Activated naive CD4-positive, alpha-beta T cell treated with anti-CD3 and anti-CD28 coated beads for 36 hours (primary cell): ENCODE measurements around the gene WIPF1. TPM values are rescaled to one million over a fixed set of nuclear protein-coding genes. Genes with fewer than 3 reads are reported as not detected.

Experiments
- CTCF ChIA-PET: fragments of 350-600 bp; sonication (Branson Sonifier 250); formaldehyde crosslinking; loops from one replicate; lab custom pipeline; 2021; ENCODE audit warnings: antibody characterized with exemption; lab: Charles Lee
- DNase-seq: peaks from one replicate; pipeline ENCODE4 v3.0.0-alpha.2; 2020
- H3K27ac Mint-ChIP-seq: one replicate; pipeline ENCODE4 v1.8.0; 2021; ENCODE audit warnings: mild to moderate bottlenecking, mixed read lengths
- H3K27me3 Mint-ChIP-seq: one replicate; pipeline ENCODE4 v1.8.0; 2021; ENCODE audit warnings: low read depth, mixed read lengths
- H3K36me3 Mint-ChIP-seq: one replicate; pipeline ENCODE4 v1.8.0; 2021; ENCODE audit warnings: low read depth, mixed read lengths
- H3K4me1 Mint-ChIP-seq: one replicate; pipeline ENCODE4 v1.8.0; 2021; ENCODE audit warnings: low read depth, mixed read lengths
- H3K4me3 Mint-ChIP-seq: one replicate; pipeline ENCODE4 v1.8.0; 2021; ENCODE audit warnings: mild to moderate bottlenecking, moderate library complexity, mixed read lengths
- H3K9me3 Mint-ChIP-seq: one replicate; pipeline ENCODE4 v1.8.0; 2021; ENCODE audit warnings: mixed read lengths
- intact Hi-C: fragments of 100-400 bp; cut with micrococcal nuclease; formaldehyde crosslinking; loops from one replicate; pipeline ENCODE4 v1.15.1; 2023
- total RNA-seq, 2 experiments: library from RNA; stranded (reverse); gene quantifications; one replicate each; pipeline ENCODE4 v1.2.3, GENCODE V29; 2021

WIPF1 gene, protein sequence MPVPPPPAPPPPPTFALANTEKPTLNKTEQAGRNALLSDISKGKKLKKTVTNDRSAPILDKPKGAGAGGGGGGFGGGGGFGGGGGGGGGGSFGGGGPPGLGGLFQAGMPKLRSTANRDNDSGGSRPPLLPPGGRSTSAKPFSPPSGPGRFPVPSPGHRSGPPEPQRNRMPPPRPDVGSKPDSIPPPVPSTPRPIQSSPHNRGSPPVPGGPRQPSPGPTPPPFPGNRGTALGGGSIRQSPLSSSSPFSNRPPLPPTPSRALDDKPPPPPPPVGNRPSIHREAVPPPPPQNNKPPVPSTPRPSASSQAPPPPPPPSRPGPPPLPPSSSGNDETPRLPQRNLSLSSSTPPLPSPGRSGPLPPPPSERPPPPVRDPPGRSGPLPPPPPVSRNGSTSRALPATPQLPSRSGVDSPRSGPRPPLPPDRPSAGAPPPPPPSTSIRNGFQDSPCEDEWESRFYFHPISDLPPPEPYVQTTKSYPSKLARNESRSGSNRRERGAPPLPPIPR
- 100 to 1,000 TPM; 167 TPM for total RNA-seq

DNA sequence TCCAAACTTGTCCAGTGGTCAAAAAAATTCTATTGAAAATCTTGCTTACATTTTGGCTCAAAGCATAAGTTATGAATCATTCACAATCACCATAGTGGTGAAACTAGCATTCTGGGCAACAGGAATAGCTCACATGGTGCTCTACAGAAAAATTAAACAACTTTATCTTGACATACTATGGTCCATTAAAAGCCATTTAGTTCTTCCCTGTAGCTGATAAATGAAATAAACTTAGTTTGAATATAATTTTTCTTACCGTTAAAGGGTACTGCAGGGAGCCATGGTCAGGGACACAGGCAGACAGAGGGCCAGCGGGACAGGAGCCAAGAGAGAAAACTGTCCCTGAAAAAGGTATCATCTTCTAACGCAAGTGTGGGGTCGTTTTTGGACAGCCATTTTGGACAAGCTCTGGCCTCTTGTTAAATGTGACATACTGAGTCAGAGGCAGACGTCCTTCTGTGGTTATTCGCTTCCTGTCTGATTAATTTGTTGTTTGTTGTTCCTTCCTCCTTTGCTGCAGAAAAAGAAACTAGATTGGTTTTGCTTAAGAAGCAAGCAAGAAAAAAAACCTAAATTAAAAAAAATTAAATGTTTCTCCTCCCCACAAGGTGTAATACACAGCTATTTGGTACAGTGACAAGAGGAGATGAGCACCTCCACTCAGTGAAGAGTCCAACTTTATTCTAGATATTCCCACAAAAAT, at the start of gene WIPF1:
Gene WIPF1 (minus strand): TSS at position 460 of the 703 bp plus-strand sequence. CDS start 12,231 bp downstream, outside the sequence.
- peaks cover 29% of the 10 kb centered on the region for H3K36me3 Mint-ChIP-seq
- H3K4me1 Mint-ChIP-seq = peaks cover 52% of the 10 kb centered on the region
- peak within 1 kb of the TSS; percentile 99 for H3K27ac Mint-ChIP-seq
- H3K9me3 Mint-ChIP-seq = peaks cover 3% of the 10 kb centered on the region
- H3K27me3 Mint-ChIP-seq = no peaks in the 10 kb centered on the region
- H3K4me3 Mint-ChIP-seq = peak within 1 kb of the TSS; percentile 78
- peak; percentile 55 for DNase-seq
- intact Hi-C loops = loop anchor here (1.0 to 2.0 kb wide), 4 partner anchors 11 to 571 kb away; partner anchors contain the start of gene ATF2
- CTCF ChIA-PET = interaction anchor here (0.8 to 17.9 kb wide), 13 partner anchors 9 to 104 kb away, joined by 3 to 224 read pairs (median 4); no protein-coding TSS in a partner anchor

DNA sequence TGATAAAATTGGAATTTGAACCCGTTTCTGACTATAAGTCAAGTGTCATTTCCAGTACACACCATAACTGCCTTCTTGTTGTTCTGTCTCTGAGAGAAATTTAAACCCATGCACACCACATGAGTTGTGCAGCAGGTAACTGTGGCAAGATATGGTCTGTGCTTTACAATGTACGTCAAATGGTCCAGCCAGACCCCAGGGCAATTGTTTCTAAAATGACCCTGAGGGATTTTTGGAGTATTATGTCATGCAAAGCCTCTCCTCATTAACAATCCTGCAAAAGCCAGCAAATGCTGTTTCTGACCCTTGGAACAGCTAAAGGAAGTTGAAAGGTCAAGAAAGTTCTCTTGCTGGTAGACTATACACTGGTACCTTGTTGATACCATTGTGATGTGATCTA, 47.7 kb upstream of the WIPF1 start:
- no peak overlapping the region for H3K27ac Mint-ChIP-seq
- peaks cover 4% of the 10 kb centered on the region for H3K4me1 Mint-ChIP-seq
- no peak overlapping the region for H3K4me3 Mint-ChIP-seq
- intact Hi-C loops = no loop called here
- no peak for DNase-seq
- CTCF ChIA-PET = interaction anchor here (0.7 kb wide), 1 partner anchor 12 kb away, joined by 3 read pairs; no protein-coding TSS in a partner anchor
- peaks cover 16% of the 10 kb centered on the region for H3K36me3 Mint-ChIP-seq
- H3K27me3 Mint-ChIP-seq = no peaks in the 10 kb centered on the region
- peaks cover 15% of the 10 kb centered on the region for H3K9me3 Mint-ChIP-seq

DNA sequence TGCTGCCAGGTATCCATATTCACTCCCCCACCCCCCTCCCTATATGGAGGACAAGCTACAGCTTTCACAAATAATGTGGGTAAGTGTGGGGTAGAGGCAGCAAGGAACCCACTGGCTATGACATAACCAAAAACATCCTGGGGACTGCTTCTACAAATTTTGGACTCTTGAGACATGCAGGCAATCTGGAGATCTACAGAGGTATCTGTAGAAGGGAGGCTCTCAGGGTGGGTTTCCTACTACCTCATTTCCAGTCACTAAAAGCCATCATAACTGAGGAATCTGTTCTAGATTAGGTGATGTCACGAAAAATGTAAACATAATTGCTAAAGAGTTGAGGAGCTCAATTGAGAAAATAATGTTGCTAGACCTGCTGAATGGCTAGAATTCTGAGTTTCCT, 46.8 kb upstream of the WIPF1 start:
- no peak overlapping the region for H3K4me3 Mint-ChIP-seq
- no peaks in the 10 kb centered on the region for H3K27me3 Mint-ChIP-seq
- H3K9me3 Mint-ChIP-seq = peaks cover 8% of the 10 kb centered on the region
- CTCF ChIA-PET = interaction anchor here (0.6 kb wide), 1 partner anchor 14 kb away, joined by 3 read pairs; no protein-coding TSS in a partner anchor
- no peak for DNase-seq
- intact Hi-C loops = no loop called here
- peaks cover 9% of the 10 kb centered on the region for H3K36me3 Mint-ChIP-seq
- peaks cover 6% of the 10 kb centered on the region for H3K4me1 Mint-ChIP-seq
- no peak overlapping the region for H3K27ac Mint-ChIP-seq

DNA sequence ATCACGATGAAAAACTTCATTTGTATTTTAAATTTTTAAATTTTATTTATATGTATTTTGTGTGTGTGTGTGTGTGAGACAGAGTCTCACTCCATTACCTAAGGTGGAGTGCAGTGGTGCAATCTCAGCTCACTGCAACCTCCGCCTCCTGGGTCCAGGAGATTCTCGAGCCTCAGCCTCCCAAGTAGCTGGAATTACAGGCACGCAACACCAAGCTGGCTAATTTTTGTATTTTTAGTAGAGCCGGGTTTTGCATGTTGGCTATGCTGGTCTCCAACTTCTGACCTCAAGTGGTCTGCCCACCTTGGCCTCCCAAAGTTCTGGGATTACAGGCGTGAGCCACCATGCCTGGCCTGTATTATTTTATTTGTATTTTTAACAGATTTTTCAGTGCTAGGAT, 45.8 kb upstream of the WIPF1 start:
- H3K9me3 Mint-ChIP-seq = no peaks in the 10 kb centered on the region
- H3K27me3 Mint-ChIP-seq = no peaks in the 10 kb centered on the region
- H3K27ac Mint-ChIP-seq = no peak overlapping the region
- H3K4me3 Mint-ChIP-seq = no peak overlapping the region
- intact Hi-C loops = no loop called here
- peaks cover 5% of the 10 kb centered on the region for H3K36me3 Mint-ChIP-seq
- DNase-seq = no peak
- CTCF ChIA-PET = no interaction called here
- H3K4me1 Mint-ChIP-seq = peaks cover 14% of the 10 kb centered on the region

DNA sequence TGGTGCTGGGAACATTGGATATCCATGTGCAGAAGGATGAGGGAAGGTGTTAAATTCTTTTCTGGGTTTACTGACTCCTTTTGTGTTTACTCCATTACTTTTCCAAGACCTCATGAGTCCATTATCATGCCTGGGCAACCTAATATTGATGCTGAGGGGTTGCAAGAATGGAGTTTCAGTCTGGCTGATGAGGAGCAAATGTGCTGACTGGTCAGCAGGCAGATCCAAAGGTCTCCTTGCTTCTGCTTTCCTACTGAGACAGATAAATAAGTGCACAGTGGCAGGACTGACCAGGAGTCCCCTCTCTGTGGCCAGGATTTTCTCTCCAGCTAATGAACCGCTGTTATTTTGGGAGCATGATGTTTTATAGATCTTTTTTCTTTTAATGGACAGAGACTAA, 43.6 kb upstream of the WIPF1 start:
- no peak overlapping the region for H3K4me3 Mint-ChIP-seq
- no peak for DNase-seq

DNA sequence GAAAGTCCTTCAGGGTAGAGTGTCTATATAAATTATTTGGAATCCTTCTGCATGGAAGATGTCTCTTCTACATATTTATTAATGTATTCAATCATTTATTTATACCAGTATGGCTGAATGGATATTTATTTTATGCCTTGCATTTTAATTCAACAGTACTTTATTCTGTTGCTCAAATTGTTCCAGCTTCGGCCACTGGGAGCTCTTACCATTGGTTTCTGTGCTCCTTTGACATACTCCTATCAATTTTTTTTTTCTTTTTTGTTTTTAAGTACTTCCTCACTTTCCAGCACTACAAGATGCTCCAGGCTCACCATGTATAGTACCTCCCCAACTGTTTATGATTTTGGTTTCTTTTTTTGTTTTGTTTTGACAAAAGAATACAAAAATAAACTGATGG, 39.4 kb upstream of the WIPF1 start:
- no peaks in the 10 kb centered on the region for H3K27me3 Mint-ChIP-seq
- H3K27ac Mint-ChIP-seq = peak overlapping the region; percentile 48
- H3K4me1 Mint-ChIP-seq = peaks cover 40% of the 10 kb centered on the region
- no peak overlapping the region for H3K4me3 Mint-ChIP-seq
- intact Hi-C loops = loop anchor here (2.0 kb wide), 1 partner anchor 14 kb away; no protein-coding TSS in a partner anchor
- CTCF ChIA-PET = interaction anchor here (0.7 to 13.6 kb wide), 4 partner anchors 13 to 51 kb away, joined by 4 to 172 read pairs (median 20); partner anchors contain the start of gene WIPF1
- DNase-seq = no peak
- peaks cover 18% of the 10 kb centered on the region for H3K36me3 Mint-ChIP-seq
- no peaks in the 10 kb centered on the region for H3K9me3 Mint-ChIP-seq

More for the DNA sequence above, 43.6 kb upstream of the WIPF1 start:
- H3K36me3 Mint-ChIP-seq = no peaks in the 10 kb centered on the region
- H3K27ac Mint-ChIP-seq = no peak overlapping the region
- CTCF ChIA-PET = interaction anchor here (2.3 kb wide), 1 partner anchor 11 kb away, joined by 6 read pairs; no protein-coding TSS in a partner anchor
- H3K27me3 Mint-ChIP-seq = no peaks in the 10 kb centered on the region
- intact Hi-C loops = no loop called here
- peaks cover 23% of the 10 kb centered on the region for H3K4me1 Mint-ChIP-seq
- no peaks in the 10 kb centered on the region for H3K9me3 Mint-ChIP-seq

DNA sequence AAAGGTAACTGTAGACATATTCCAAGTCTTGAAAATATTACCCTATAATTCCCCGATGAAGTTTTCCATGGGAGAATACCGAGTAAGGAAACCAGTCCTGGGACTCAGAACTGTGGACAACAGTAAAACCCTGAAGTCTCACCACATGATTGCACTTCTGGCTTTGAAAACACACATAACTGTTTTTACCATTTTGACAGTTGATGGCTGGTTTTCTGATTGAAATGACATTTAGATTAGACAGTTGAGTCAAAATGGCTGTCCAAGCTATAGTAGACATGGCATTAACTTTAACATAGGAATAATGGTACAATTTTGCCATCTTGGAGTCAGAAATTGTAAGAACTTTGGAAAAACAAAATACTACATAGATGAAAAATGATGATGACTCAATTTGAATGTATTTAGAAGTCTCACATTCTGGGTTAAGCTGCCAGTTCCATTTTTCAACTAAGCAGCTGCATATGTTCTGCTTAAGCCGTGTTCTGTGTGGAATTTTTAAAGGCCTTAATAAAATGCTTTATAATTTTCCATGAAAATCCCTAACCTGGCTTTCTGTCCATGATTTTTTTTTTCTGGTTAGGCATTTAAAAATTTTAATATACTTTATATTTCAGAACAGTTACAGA, 38.3 kb upstream of the WIPF1 start:
- H3K27ac Mint-ChIP-seq = peak overlapping the region; percentile 99
- intact Hi-C loops = loop anchor here (1.0 to 2.0 kb wide), 2 partner anchors 15 to 532 kb away; partner anchors contain the start of gene ATF2
- DNase-seq = no peak
- peaks cover 51% of the 10 kb centered on the region for H3K4me1 Mint-ChIP-seq
- CTCF ChIA-PET = interaction anchor here (0.6 to 13.6 kb wide), 12 partner anchors 14 to 162 kb away, joined by 3 to 172 read pairs (median 4); partner anchors contain the start of gene WIPF1
- no peaks in the 10 kb centered on the region for H3K27me3 Mint-ChIP-seq
- H3K9me3 Mint-ChIP-seq = no peaks in the 10 kb centered on the region
- H3K4me3 Mint-ChIP-seq = peak overlapping the region; percentile 11
- H3K36me3 Mint-ChIP-seq = peaks cover 27% of the 10 kb centered on the region

DNA sequence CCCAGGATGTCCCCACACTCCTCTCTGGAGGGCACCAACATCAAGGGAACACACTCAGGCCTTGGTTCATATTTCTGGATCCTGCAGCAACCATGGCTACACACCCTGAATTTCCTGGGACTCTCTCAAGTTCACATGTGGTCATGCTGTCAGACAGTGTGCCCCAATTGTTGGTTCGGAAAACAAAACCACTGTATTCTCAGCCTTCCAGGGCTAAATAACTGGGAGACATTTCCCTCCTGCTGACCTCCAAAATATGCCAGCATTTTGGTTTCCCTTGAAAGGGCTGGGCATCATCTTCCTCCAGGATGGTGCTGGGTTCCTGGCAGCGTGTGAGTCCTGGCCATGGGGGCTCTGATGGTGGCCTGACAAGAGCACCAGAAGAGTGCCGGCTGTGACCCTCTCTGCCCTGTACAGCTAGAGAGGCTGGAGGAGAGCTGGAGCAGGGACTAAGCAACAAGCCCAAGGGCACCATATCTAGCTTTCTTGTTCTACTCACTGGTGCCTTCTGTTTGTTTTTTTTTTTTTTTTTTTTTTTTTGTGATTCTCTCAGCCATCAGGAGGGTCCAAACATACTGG, 37.5 kb upstream of the WIPF1 start:
- CTCF ChIA-PET = interaction anchor here (0.6 to 13.6 kb wide), 12 partner anchors 17 to 162 kb away, joined by 3 to 172 read pairs (median 4); partner anchors contain the start of gene WIPF1
- peaks cover 34% of the 10 kb centered on the region for H3K36me3 Mint-ChIP-seq
- intact Hi-C loops = loop anchor here (1.0 kb wide), 1 partner anchor 533 kb away; the partner anchor contains the start of gene ATF2
- H3K27me3 Mint-ChIP-seq = no peaks in the 10 kb centered on the region
- no peak for DNase-seq
- H3K4me1 Mint-ChIP-seq = peaks cover 59% of the 10 kb centered on the region
- H3K27ac Mint-ChIP-seq = peak overlapping the region; percentile 99
- no peaks in the 10 kb centered on the region for H3K9me3 Mint-ChIP-seq
- peak overlapping the region; percentile 91 for H3K4me3 Mint-ChIP-seq

DNA sequence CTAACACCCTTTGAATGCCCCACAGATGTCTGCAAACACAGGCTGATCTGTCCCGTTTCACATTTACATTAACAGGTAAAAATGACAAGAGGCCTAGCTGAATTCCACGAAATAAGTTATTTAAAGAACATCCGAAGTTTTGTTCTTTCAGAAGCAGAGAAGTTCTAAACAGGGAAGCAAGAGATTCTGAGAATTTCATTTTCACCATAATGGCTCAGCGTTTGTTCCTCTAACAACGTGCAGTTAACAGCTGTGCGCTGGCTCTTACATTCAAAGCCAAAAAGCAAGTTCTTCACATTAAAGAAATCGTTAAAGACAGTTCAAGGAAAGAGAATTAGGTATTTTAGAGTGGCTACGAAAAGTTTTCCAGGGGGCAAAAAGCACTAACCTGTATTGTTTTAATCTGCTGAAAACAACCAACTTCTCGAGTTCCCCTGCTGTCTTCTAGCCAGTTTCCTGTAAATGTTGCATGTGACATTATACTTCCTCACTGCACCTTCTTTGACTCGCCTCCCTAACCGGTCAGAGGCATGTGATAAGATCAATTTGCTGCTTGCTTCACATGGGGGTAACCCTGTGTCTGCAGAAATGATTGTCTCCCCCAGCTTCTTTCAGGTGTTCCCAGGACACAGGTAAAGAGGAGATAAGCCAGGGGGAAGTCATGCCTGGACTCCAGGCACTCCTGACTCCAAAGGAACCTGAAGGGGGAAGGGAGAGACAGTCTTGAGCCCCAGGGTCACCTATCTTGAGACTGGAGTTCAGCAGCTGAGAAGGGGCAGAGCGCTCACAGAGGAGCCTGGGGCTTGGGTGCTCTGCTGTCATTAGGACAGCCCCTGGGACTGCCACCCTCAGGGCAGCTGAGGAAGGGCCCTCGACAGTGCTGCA, 36.8 kb upstream of the WIPF1 start:
- CTCF ChIA-PET = interaction anchor here (0.8 to 13.6 kb wide), 13 partner anchors 17 to 171 kb away, joined by 3 to 172 read pairs (median 5); partner anchors contain the start of gene WIPF1
- peak overlapping the region; percentile 91 for H3K4me3 Mint-ChIP-seq
- H3K36me3 Mint-ChIP-seq = peaks cover 41% of the 10 kb centered on the region
- no peaks in the 10 kb centered on the region for H3K9me3 Mint-ChIP-seq
- peaks cover 60% of the 10 kb centered on the region for H3K4me1 Mint-ChIP-seq
- H3K27ac Mint-ChIP-seq = peak overlapping the region; percentile 99
- intact Hi-C loops = loop anchor here (1.0 to 5.0 kb wide), 10 partner anchors 25 to 534 kb away; partner anchors contain the start of genes ATF2, GPR155, SCRN3 and WIPF1
- no peaks in the 10 kb centered on the region for H3K27me3 Mint-ChIP-seq
- peak; percentile 79 for DNase-seq

DNA sequence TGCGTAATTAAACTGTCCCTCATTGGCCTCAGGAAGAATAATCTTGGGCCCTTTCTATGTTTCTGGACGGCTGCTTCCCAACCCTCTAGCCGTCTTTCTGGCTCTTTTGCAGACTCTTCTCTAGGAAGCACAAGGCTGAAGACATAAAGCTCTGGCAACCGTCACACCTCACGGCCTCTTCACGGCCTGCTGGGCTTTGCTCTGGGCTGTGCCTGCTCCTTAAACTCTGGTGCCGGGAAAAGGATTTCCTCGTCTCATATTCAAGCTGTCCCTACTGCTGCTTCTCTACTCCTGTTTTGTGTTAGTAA, 36.0 kb upstream of the WIPF1 start:
- intact Hi-C loops = loop anchor here (5.0 kb wide), 1 partner anchor 236 kb away; the partner anchor contains the start of gene SCRN3
- peak overlapping the region; percentile 91 for H3K4me3 Mint-ChIP-seq
- H3K27ac Mint-ChIP-seq = peak overlapping the region; percentile 99
- no peaks in the 10 kb centered on the region for H3K9me3 Mint-ChIP-seq
- no peak for DNase-seq
- H3K27me3 Mint-ChIP-seq = no peaks in the 10 kb centered on the region
- H3K4me1 Mint-ChIP-seq = peaks cover 57% of the 10 kb centered on the region
- peaks cover 47% of the 10 kb centered on the region for H3K36me3 Mint-ChIP-seq
- CTCF ChIA-PET = interaction anchor here (0.8 to 13.6 kb wide), 10 partner anchors 18 to 171 kb away, joined by 4 to 172 read pairs (median 6); partner anchors contain the start of gene WIPF1
